Calu3 (cell line): Measurements from ENCODE around the gene HIVEP3. TPM values are rescaled to one million over a fixed set of nuclear protein-coding genes. Genes with fewer than 3 reads are reported as not detected.

Experiments
- BruUV-seq: library from RNA; stranded (reverse); fragments of 400-500 nt; replicated peaks from 2 replicates; lab custom pipeline; 2021; lab: Mats Ljungman, UMichigan
- CTCF ChIA-PET: fragments of 300-600 bp; sonication (Branson Sonifier 250); formaldehyde crosslinking; loops from one replicate; lab custom pipeline; 2022; ENCODE audit warnings: antibody characterized with exemption; lab: Charles Lee
- DNase-seq: peaks from one replicate; pipeline ENCODE4 v3.0.0; 2022
- H3K27ac Mint-ChIP-seq: one replicate; pipeline ENCODE4 v1.8.0; 2022; ENCODE audit warnings: mixed read lengths; ENCODE audit not compliant: unreplicated experiment
- H3K27me3 Mint-ChIP-seq: one replicate; pipeline ENCODE4 v1.8.0; 2022; ENCODE audit warnings: mixed read lengths; ENCODE audit not compliant: unreplicated experiment
- H3K36me3 Mint-ChIP-seq: one replicate; pipeline ENCODE4 v1.8.0; 2022; ENCODE audit warnings: mild to moderate bottlenecking, moderate library complexity, mixed read lengths; ENCODE audit not compliant: insufficient read depth, unreplicated experiment
- H3K4me1 Mint-ChIP-seq: one replicate; pipeline ENCODE4 v1.8.0; 2022; ENCODE audit warnings: mild to moderate bottlenecking, low read depth, mixed read lengths; ENCODE audit not compliant: unreplicated experiment
- H3K4me3 Mint-ChIP-seq: one replicate; pipeline ENCODE4 v1.8.0; 2022; ENCODE audit warnings: mild to moderate bottlenecking, low read depth, moderate library complexity, mixed read lengths; ENCODE audit not compliant: unreplicated experiment
- H3K9me3 Mint-ChIP-seq: one replicate; pipeline ENCODE4 v1.8.0; 2022; ENCODE audit warnings: low read depth, mixed read lengths; ENCODE audit not compliant: unreplicated experiment
- CTCF ChIP-seq: fragments of 200-600 bp; IDR thresholded peaks from one replicate; pipeline ENCODE4 v1.8.0; 2022; ENCODE audit warnings: antibody characterized with exemption; ENCODE audit not compliant: unreplicated experiment
- intact Hi-C: fragments of 100-400 bp; cut with micrococcal nuclease; formaldehyde crosslinking; loops from one replicate; pipeline ENCODE4 v1.10.0; 2022; ENCODE audit not compliant: unreplicated experiment
- total RNA-seq: library from RNA; stranded (reverse); gene quantifications from 2 replicates; pipeline ENCODE4 v1.2.3, GENCODE V29; 2022

HIVEP3 gene
- total RNA-seq, 1 experiment from 2014 or later: 9.0 TPM

GRCh38 chr1:41880950-41881885, 37.5 kb downstream of the HIVEP3 start:
- Mint-ChIP-seq H3K27me3 (no peaks in the 10 kb centered on the region), H3K4me1 (peaks cover 58% of the 10 kb centered on the region), H3K9me3 (no peaks in the 10 kb centered on the region), H3K27ac (peak overlapping the region; percentile 76), H3K4me3 (no peak overlapping the region), H3K36me3 (no peaks in the 10 kb centered on the region)
- TF ChIP-seq CTCF: no peak
- intact Hi-C loops: no loop called here
- DNase-seq: no peak
- no TSS peak for BruUV-seq
- CTCF ChIA-PET: interaction anchor here (0.5 to 1.5 kb wide), 3 partner anchors 11 to 1051 kb away, joined by 3 to 8 read pairs (median 8); no protein-coding TSS in a partner anchor

GRCh38 chr1:41880261-41880660, 38.5 kb downstream of the HIVEP3 start:
- Mint-ChIP-seq H3K9me3 (no peaks in the 10 kb centered on the region), H3K4me1 (peaks cover 66% of the 10 kb centered on the region), H3K27me3 (no peaks in the 10 kb centered on the region), H3K4me3 (no peak overlapping the region), H3K27ac (peak overlapping the region; percentile 76), H3K36me3 (no peaks in the 10 kb centered on the region)
- intact Hi-C loops: no loop called here
- no TSS peak for BruUV-seq
- TF ChIP-seq CTCF: no peak
- DNase-seq: no peak
- CTCF ChIA-PET: no interaction called here

GRCh38 chr1:41879617-41880016, 39.1 kb downstream of the HIVEP3 start:
- Mint-ChIP-seq H3K4me1 (peaks cover 69% of the 10 kb centered on the region), H3K36me3 (no peaks in the 10 kb centered on the region), H3K9me3 (no peaks in the 10 kb centered on the region), H3K4me3 (no peak overlapping the region), H3K27me3 (no peaks in the 10 kb centered on the region), H3K27ac (peak overlapping the region; percentile 76)
- no peak for DNase-seq
- no TSS peak for BruUV-seq
- no peak for TF ChIP-seq CTCF
- intact Hi-C loops: no loop called here
- CTCF ChIA-PET: no interaction called here

GRCh38 chr1:41878911-41879310, 39.8 kb downstream of the HIVEP3 start:
- H3K36me3 Mint-ChIP-seq: no peaks in the 10 kb centered on the region
- DNase-seq: no peak
- CTCF ChIA-PET: no interaction called here
- H3K4me3 Mint-ChIP-seq: no peak overlapping the region
- no peak overlapping the region for H3K27ac Mint-ChIP-seq
- no peaks in the 10 kb centered on the region for H3K9me3 Mint-ChIP-seq
- no peaks in the 10 kb centered on the region for H3K27me3 Mint-ChIP-seq
- no peak for TF ChIP-seq CTCF
- BruUV-seq: no TSS peak
- intact Hi-C loops: no loop called here
- peaks cover 69% of the 10 kb centered on the region for H3K4me1 Mint-ChIP-seq
